Effector memory CD8-positive, alpha-beta T cell (primary cell): Measurements from ENCODE around the gene SYNM.

Experiments
- ATAC-seq: fragments of 150-1000 bp; cut with Tn5 transposase; replicated peaks from 2 replicates; pipeline ENCODE4 v1.10.0; 2021; ENCODE audit warnings: mild to moderate bottlenecking, moderate library complexity
- DNase-seq, 3 experiments: peaks; one replicate each; pipeline ENCODE4 v3.0.0; 2021
- H3K27ac Mint-ChIP-seq, 2 donors: one replicate each; pipeline ENCODE4 v1.8.0; 2022; ENCODE audit warnings: mild to moderate bottlenecking in 2 of 2, mixed read lengths in 2 of 2, moderate library complexity in 2 of 2
- H3K27me3 Mint-ChIP-seq, 2 donors: one replicate each; pipeline ENCODE4 v1.8.0; 2022; ENCODE audit warnings: mixed read lengths in 2 of 2
- H3K36me3 Mint-ChIP-seq: one replicate; pipeline ENCODE4 v1.8.0; 2022; ENCODE audit warnings: mild to moderate bottlenecking, moderate library complexity, mixed read lengths; ENCODE audit not compliant: insufficient read depth
- H3K4me1 Mint-ChIP-seq, 2 donors: one replicate each; pipeline ENCODE4 v1.8.0; 2022; ENCODE audit warnings: low read depth in 2 of 2, mixed read lengths in 2 of 2
- H3K4me3 Mint-ChIP-seq, 2 donors: one replicate each; pipeline ENCODE4 v1.8.0; 2022; ENCODE audit warnings: mild to moderate bottlenecking in 2 of 2, mixed read lengths in 2 of 2, moderate library complexity in 2 of 2
- H3K9me3 Mint-ChIP-seq, 2 donors: one replicate each; pipeline ENCODE4 v1.8.0; 2022; ENCODE audit warnings: mixed read lengths in 2 of 2

Gene SYNM

GRCh38 chr15:99117563-99118257 lies 12.8 kb downstream of the SYNM start:
- Mint-ChIP-seq H3K9me3 (no peaks in the 10 kb centered on the region), H3K4me3 (no peak overlapping the region), H3K4me1 (peaks cover 5 to 10% of the 10 kb centered on the region in 2 donors), H3K36me3 (no peaks in the 10 kb centered on the region), H3K27ac (no peak overlapping the region), H3K27me3 (peaks cover 0 to 18% of the 10 kb centered on the region in 2 donors)
- no peak for ATAC-seq
- DNase-seq = no peak

- no peak for DNase-seq
- Mint-ChIP-seq H3K4me1 (peaks cover 5 to 10% of the 10 kb centered on the region in 2 donors), H3K36me3 (no peaks in the 10 kb centered on the region), H3K27ac (no peak overlapping the region), H3K4me3 (no peak overlapping the region), H3K9me3 (no peaks in the 10 kb centered on the region), H3K27me3 (peaks cover 0 to 18% of the 10 kb centered on the region in 2 donors)
- no peak for ATAC-seq
These were observed 13.4 kb downstream of the SYNM start for GRCh38 chr15:99118258-99118632.

- DNase-seq (no peak), ATAC-seq (no peak)
- H3K4me3 Mint-ChIP-seq = no peak overlapping the region
- H3K4me1 Mint-ChIP-seq = peaks cover 5 to 6% of the 10 kb centered on the region in 2 donors
- no peaks in the 10 kb centered on the region for H3K36me3 Mint-ChIP-seq
- no peak overlapping the region for H3K27ac Mint-ChIP-seq
- peaks cover 0 to 13% of the 10 kb centered on the region in 2 donors for H3K27me3 Mint-ChIP-seq
- H3K9me3 Mint-ChIP-seq = no peaks in the 10 kb centered on the region
These were observed 14.1 kb downstream of the SYNM start for GRCh38 chr15:99118801-99119546.

GRCh38 chr15:99120050-99120777 lies 15.3 kb downstream of the SYNM start:
- no peaks in the 10 kb centered on the region for H3K9me3 Mint-ChIP-seq
- DNase-seq (no peak), ATAC-seq (no peak)
- no peaks in the 10 kb centered on the region for H3K36me3 Mint-ChIP-seq
- peaks cover 5% of the 10 kb centered on the region in 2 donors for H3K4me1 Mint-ChIP-seq
- H3K27me3 Mint-ChIP-seq = peaks cover 0 to 11% of the 10 kb centered on the region in 2 donors
- no peak overlapping the region for H3K4me3 Mint-ChIP-seq
- H3K27ac Mint-ChIP-seq = peak overlapping the region in 1 of 2 donors; percentile 54

- no peaks in the 10 kb centered on the region for H3K36me3 Mint-ChIP-seq
- no peaks in the 10 kb centered on the region for H3K9me3 Mint-ChIP-seq
- H3K4me3 Mint-ChIP-seq = no peak overlapping the region
- ATAC-seq = peak; percentile 22
- peaks cover 5% of the 10 kb centered on the region in 2 donors for H3K4me1 Mint-ChIP-seq
- no peak for DNase-seq
- H3K27me3 Mint-ChIP-seq = peaks cover 0 to 12% of the 10 kb centered on the region in 2 donors
- H3K27ac Mint-ChIP-seq = no peak overlapping the region
These were observed 16.3 kb downstream of the SYNM start for GRCh38 chr15:99121207-99121606.

- Mint-ChIP-seq H3K4me3 (no peak overlapping the region), H3K27me3 (peaks cover 0 to 17% of the 10 kb centered on the region in 2 donors), H3K36me3 (peaks cover under 1% of the 10 kb centered on the region), H3K9me3 (no peaks in the 10 kb centered on the region), H3K27ac (no peak overlapping the region), H3K4me1 (peaks cover 5% of the 10 kb centered on the region in 2 donors)
- ATAC-seq (no peak), DNase-seq (no peak)
These were observed 17.0 kb downstream of the SYNM start for GRCh38 chr15:99121691-99122410.

GRCh38 chr15:99122831-99123712 lies 18.2 kb downstream of the SYNM start:
- no peak overlapping the region for H3K27ac Mint-ChIP-seq
- peaks cover 0 to 17% of the 10 kb centered on the region in 2 donors for H3K27me3 Mint-ChIP-seq
- peaks cover 5% of the 10 kb centered on the region in 2 donors for H3K4me1 Mint-ChIP-seq
- H3K36me3 Mint-ChIP-seq = peaks cover 4% of the 10 kb centered on the region
- no peak for DNase-seq
- no peak for ATAC-seq
- H3K9me3 Mint-ChIP-seq = no peaks in the 10 kb centered on the region
- H3K4me3 Mint-ChIP-seq = no peak overlapping the region

- no peak overlapping the region for H3K27ac Mint-ChIP-seq
- H3K4me3 Mint-ChIP-seq = no peak overlapping the region
These were observed 19.0 kb downstream of the SYNM start for GRCh38 chr15:99123713-99124451.

GRCh38 chr15:99124641-99125040 lies 19.8 kb downstream of the SYNM start:
- no peak overlapping the region for H3K4me3 Mint-ChIP-seq

More at GRCh38 chr15:99123713-99124451, 19.0 kb downstream of the SYNM start:
- Mint-ChIP-seq H3K36me3 (peaks cover 12% of the 10 kb centered on the region), H3K9me3 (no peaks in the 10 kb centered on the region), H3K27me3 (peaks cover 0 to 17% of the 10 kb centered on the region in 2 donors), H3K4me1 (peaks cover 4 to 5% of the 10 kb centered on the region in 2 donors)
- ATAC-seq (no peak), DNase-seq (no peak)

GRCh38 chr15:99125061-99125891 lies 20.4 kb downstream of the SYNM start:
- peaks cover 21% of the 10 kb centered on the region for H3K36me3 Mint-ChIP-seq

More at GRCh38 chr15:99124641-99125040, 19.8 kb downstream of the SYNM start:
- no peak for DNase-seq
- Mint-ChIP-seq H3K27ac (no peak overlapping the region), H3K9me3 (no peaks in the 10 kb centered on the region), H3K4me1 (peaks cover 5% of the 10 kb centered on the region in 2 donors), H3K27me3 (peaks cover 0 to 19% of the 10 kb centered on the region in 2 donors), H3K36me3 (peaks cover 17% of the 10 kb centered on the region)
- no peak for ATAC-seq

GRCh38 chr15:99126131-99126588 lies 21.3 kb downstream of the SYNM start:
- Mint-ChIP-seq H3K36me3 (peaks cover 30% of the 10 kb centered on the region), H3K27me3 (peaks cover 0 to 16% of the 10 kb centered on the region in 2 donors), H3K9me3 (no peaks in the 10 kb centered on the region), H3K27ac (no peak overlapping the region), H3K4me3 (no peak overlapping the region), H3K4me1 (peaks cover 0 to 5% of the 10 kb centered on the region in 2 donors)
- no peak for DNase-seq
- no peak for ATAC-seq

More at GRCh38 chr15:99125061-99125891, 20.4 kb downstream of the SYNM start:
- DNase-seq (no peak), ATAC-seq (no peak)
- Mint-ChIP-seq H3K27me3 (peaks cover 0 to 21% of the 10 kb centered on the region in 2 donors), H3K4me3 (no peak overlapping the region), H3K27ac (no peak overlapping the region), H3K4me1 (peaks cover 5 to 7% of the 10 kb centered on the region in 2 donors), H3K9me3 (no peaks in the 10 kb centered on the region)
